Tibial nerve (tissue), 3 donors: ENCODE measurements around the gene SH3GL3.

ENCODE experiments used
- CTCF ChIP-seq, 5 experiments: fragments of 200-600 bp in 3 of 5; fragments of 450-650 bp in 2 of 5; sonication (generic) in 3 of 5; IDR thresholded peaks; one replicate each; pipeline ENCODE4 v1.5.1; 2016 to 2019; ENCODE audit warnings: antibody characterized with exemption in 5 of 5, mild to moderate bottlenecking in 3 of 5, moderate library complexity in 2 of 5
- POLR2A ChIP-seq, 2 donors: fragments of 450-650 bp; IDR thresholded peaks; one replicate each; pipeline ENCODE4 v1.6.1; 2017; ENCODE audit warnings: antibody characterized with exemption in 2 of 2, mild to moderate bottlenecking in 2 of 2, moderate library complexity in 2 of 2

GRCh38 chr15:83477172-83477807 lies 30.1 kb downstream of the SH3GL3 start:
- no peak for TF ChIP-seq POLR2A (IDR thresholded peaks at IDR 0.05)
- TF ChIP-seq CTCF (IDR thresholded peaks at IDR 0.05): no peak
